ENCODE results near the gene REPS2.
A peak's percentile ranks its signal among the peaks of the same experiment; 100 is the strongest.

The REPS2 gene

DNA sequence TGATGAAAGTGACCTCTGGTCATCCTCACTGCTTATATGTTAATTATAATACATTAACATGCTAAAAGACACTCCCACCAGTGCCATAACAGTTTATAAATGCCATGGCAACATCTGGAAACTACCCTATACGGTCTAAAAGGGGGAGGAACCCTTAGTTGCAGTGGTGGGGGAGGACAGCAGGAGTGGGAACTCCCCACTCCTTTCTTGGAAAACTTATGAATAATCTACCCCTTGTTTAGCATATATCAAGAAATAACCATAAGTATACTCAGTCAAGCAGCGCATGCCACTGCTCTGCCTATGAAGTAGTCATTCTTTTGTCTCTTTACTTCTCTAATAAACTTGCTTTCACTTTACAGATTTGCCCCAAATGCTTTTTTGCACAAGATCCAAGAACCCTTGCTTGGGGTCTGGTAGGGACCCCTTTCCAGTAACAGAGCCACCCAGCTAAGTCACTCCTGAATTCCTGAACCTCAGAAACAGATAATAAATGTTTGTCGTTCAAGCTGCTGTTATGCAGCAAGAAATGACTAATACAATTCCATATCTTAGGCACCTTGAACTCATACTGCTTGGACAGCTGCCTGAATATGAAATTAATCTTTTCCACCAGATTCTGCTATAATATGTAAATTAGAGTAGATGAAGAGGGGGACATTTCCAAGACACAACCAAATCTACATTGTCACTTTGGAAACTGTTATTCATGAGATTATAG, 14.4 kb upstream of the REPS2 start:
- no peak overlapping the region for H4K91ac ChIP-seq (ENCODE audit: low read depth, low read length)
- no peak overlapping the region for H3K14ac ChIP-seq (ENCODE audit: low read length)
- no peaks in the 10 kb centered on the region for H3K36me3 ChIP-seq (ENCODE audit: control insufficient read depth in 1 of 2, insufficient read depth in 2 of 2, low read length in 2 of 2)
- H3K9ac ChIP-seq (ENCODE audit: low read length) = no peak overlapping the region
- H2AK5ac ChIP-seq (ENCODE audit: low read length) = no peak overlapping the region
- no peak overlapping the region for H4K12ac ChIP-seq (ENCODE audit: low read depth, low read length)
- WGBS (ENCODE audit: extremely low coverage, insufficient coverage, insufficient read length) = no CpG with 5 or more reads among the region's 3 CpGs
- no peak overlapping the region for H3K23ac ChIP-seq (ENCODE audit: low read length)
- H3K4ac ChIP-seq (ENCODE audit: low read depth, low read length) = no peak overlapping the region
- no peak overlapping the region for H2AFZ ChIP-seq (ENCODE audit: insufficient read depth, low read length, poor library complexity)
- H2BK5ac ChIP-seq (ENCODE audit: low read depth, low read length, poor library complexity) = no peak overlapping the region
- no peak overlapping the region for H3K4me3 ChIP-seq (ENCODE audit: low read depth, low read length)
- H3K18ac ChIP-seq (ENCODE audit: low read length) = no peak overlapping the region
- no peak overlapping the region for H3K4me2 ChIP-seq (ENCODE audit: low read length)
- no peaks in the 10 kb centered on the region for H3K27me3 ChIP-seq (ENCODE audit: insufficient read depth, low read length)
- H3K27ac ChIP-seq (ENCODE audit: low read depth, low read length) = no peak overlapping the region
- no peaks in the 10 kb centered on the region for H3K79me1 ChIP-seq (ENCODE audit: low read length)
- H4K8ac ChIP-seq (ENCODE audit: low read depth, low read length) = no peak overlapping the region
- DNase-seq = no peak
- H2BK12ac ChIP-seq (ENCODE audit: low read length) = no peak overlapping the region
- H2BK120ac ChIP-seq (ENCODE audit: insufficient read depth, low read length, poor library complexity) = no peak overlapping the region
- no peaks in the 10 kb centered on the region for H3K9me3 ChIP-seq (ENCODE audit: insufficient read depth, low read depth, low read length)
- H3K4me1 ChIP-seq (ENCODE audit: control insufficient read depth in 1 of 2, insufficient read depth in 2 of 2, low read length in 2 of 2) = no peaks in the 10 kb centered on the region
- H3K79me2 ChIP-seq (ENCODE audit: control insufficient read depth, insufficient read depth, low read length, poor library complexity) = no peaks in the 10 kb centered on the region

DNA sequence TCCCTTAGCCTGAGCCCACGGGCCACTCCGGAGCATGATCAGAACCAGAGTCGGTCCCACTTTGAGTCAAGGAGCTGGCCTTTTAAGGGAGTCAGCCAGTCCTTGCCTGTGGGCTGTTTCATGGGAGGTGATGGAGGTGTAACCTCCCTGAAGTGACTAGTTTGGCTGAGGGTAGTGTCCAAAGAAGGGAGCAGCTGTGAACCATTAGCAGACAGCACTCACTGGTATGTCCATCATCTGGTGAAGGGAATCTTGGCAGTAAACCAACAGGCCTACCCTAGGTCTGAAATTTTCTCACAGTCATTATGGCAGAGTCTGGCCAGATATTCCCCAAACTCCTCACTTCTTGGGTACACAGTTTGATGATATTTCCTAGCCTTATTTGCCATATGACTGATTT, 12.3 kb upstream of the REPS2 start:
- Histone ChIP-seq H2AK5ac (ENCODE audit: low read length) (no peak overlapping the region), H2BK5ac (ENCODE audit: low read depth, low read length, poor library complexity) (no peak overlapping the region), H4K91ac (ENCODE audit: low read depth, low read length) (no peak overlapping the region), H3K14ac (ENCODE audit: low read length) (no peak overlapping the region), H3K9me3 (ENCODE audit: insufficient read depth, low read depth, low read length) (no peaks in the 10 kb centered on the region), H3K27me3 (ENCODE audit: insufficient read depth, low read length) (no peaks in the 10 kb centered on the region), H4K12ac (ENCODE audit: low read depth, low read length) (no peak overlapping the region), H3K27ac (ENCODE audit: low read depth, low read length) (no peak overlapping the region), H3K4ac (ENCODE audit: low read depth, low read length) (no peak overlapping the region), H2AFZ (ENCODE audit: insufficient read depth, low read length, poor library complexity) (no peak overlapping the region), H3K23ac (ENCODE audit: low read length) (no peak overlapping the region), H3K4me3 (ENCODE audit: low read depth, low read length) (no peak overlapping the region), H3K4me2 (ENCODE audit: low read length) (no peak overlapping the region), H2BK120ac (ENCODE audit: insufficient read depth, low read length, poor library complexity) (no peak overlapping the region), H3K4me1 (ENCODE audit: control insufficient read depth in 1 of 2, insufficient read depth in 2 of 2, low read length in 2 of 2) (no peaks in the 10 kb centered on the region), H3K79me2 (ENCODE audit: control insufficient read depth, insufficient read depth, low read length, poor library complexity) (no peaks in the 10 kb centered on the region), H2BK12ac (ENCODE audit: low read length) (no peak overlapping the region), H3K9ac (ENCODE audit: low read length) (no peak overlapping the region), H3K18ac (ENCODE audit: low read length) (no peak overlapping the region), H3K79me1 (ENCODE audit: low read length) (no peaks in the 10 kb centered on the region), H4K8ac (ENCODE audit: low read depth, low read length) (no peak overlapping the region), H3K36me3 (ENCODE audit: control insufficient read depth in 1 of 2, insufficient read depth in 2 of 2, low read length in 2 of 2) (no peaks in the 10 kb centered on the region)
- DNase-seq = no peak
- no CpG with 5 or more reads among the region's 3 CpGs for WGBS (ENCODE audit: extremely low coverage, insufficient coverage, insufficient read length)

DNA sequence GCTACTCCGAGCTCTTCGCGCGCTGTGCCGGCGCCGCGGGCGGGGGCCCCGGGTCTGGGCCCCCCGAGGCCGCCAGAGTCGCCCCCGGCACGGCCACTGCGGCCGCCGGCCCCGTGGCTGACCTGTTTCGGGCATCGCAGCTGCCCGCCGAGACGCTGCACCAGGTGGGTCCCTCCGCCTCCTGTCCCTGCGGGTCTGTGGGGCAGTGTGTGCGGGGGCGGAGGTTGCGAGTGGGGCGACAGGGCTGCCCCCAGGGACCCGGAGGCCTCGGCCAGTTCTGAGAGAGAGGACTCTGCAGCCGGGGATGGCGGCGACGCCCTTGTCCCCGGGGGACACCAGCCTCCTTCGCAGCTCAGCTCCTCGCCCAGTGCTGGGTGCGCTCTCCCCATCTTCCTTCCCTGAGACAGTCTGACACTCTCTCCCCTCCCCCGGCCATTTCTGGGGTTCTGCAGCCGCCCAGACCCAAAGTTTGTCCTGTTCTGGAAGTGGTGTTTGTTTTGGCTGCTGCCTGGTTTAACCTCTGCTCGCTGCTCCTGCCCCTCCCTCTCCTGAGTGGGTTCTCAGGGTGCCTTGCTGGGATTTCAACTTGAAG, 609 bp downstream of the REPS2 start:
- peak in 1 of 2 donors; percentile 21 for DNase-seq
- no CpG with 5 or more reads among the region's 43 CpGs for WGBS (ENCODE audit: extremely low coverage, insufficient coverage, insufficient read length)
- peaks cover 2% of the 10 kb centered on the region for H3K27me3 ChIP-seq (ENCODE audit: insufficient read depth, low read length)
- no peak overlapping the region for H3K4ac ChIP-seq (ENCODE audit: low read depth, low read length)
- no peak overlapping the region for H4K8ac ChIP-seq (ENCODE audit: low read depth, low read length)
- no peak overlapping the region for H2AK5ac ChIP-seq (ENCODE audit: low read length)
- H3K4me2 ChIP-seq (ENCODE audit: low read length) = peak overlapping the region; percentile 98
- peak overlapping the region; percentile 87 for H2AFZ ChIP-seq (ENCODE audit: insufficient read depth, low read length, poor library complexity)
- H3K79me1 ChIP-seq (ENCODE audit: low read length) = no peaks in the 10 kb centered on the region
- no peaks in the 10 kb centered on the region for H3K9me3 ChIP-seq (ENCODE audit: insufficient read depth, low read depth, low read length)
- H3K23ac ChIP-seq (ENCODE audit: low read length) = no peak overlapping the region
- H3K18ac ChIP-seq (ENCODE audit: low read length) = no peak overlapping the region
- no peak overlapping the region for H3K14ac ChIP-seq (ENCODE audit: low read length)
- no peak overlapping the region for H4K12ac ChIP-seq (ENCODE audit: low read depth, low read length)
- no peak overlapping the region for H3K27ac ChIP-seq (ENCODE audit: low read depth, low read length)
- no peak overlapping the region for H2BK12ac ChIP-seq (ENCODE audit: low read length)
- no peaks in the 10 kb centered on the region for H3K36me3 ChIP-seq (ENCODE audit: control insufficient read depth in 1 of 2, insufficient read depth in 2 of 2, low read length in 2 of 2)
- peaks cover 0 to 3% of the 10 kb centered on the region in 2 experiments for H3K4me1 ChIP-seq (ENCODE audit: control insufficient read depth in 1 of 2, insufficient read depth in 2 of 2, low read length in 2 of 2)
- peak overlapping the region; percentile 71 for H3K4me3 ChIP-seq (ENCODE audit: low read depth, low read length)
- H4K91ac ChIP-seq (ENCODE audit: low read depth, low read length) = no peak overlapping the region
- H2BK120ac ChIP-seq (ENCODE audit: insufficient read depth, low read length, poor library complexity) = no peak overlapping the region
- H3K9ac ChIP-seq (ENCODE audit: low read length) = no peak overlapping the region
- H3K79me2 ChIP-seq (ENCODE audit: control insufficient read depth, insufficient read depth, low read length, poor library complexity) = no peaks in the 10 kb centered on the region
- no peak overlapping the region for H2BK5ac ChIP-seq (ENCODE audit: low read depth, low read length, poor library complexity)

DNA sequence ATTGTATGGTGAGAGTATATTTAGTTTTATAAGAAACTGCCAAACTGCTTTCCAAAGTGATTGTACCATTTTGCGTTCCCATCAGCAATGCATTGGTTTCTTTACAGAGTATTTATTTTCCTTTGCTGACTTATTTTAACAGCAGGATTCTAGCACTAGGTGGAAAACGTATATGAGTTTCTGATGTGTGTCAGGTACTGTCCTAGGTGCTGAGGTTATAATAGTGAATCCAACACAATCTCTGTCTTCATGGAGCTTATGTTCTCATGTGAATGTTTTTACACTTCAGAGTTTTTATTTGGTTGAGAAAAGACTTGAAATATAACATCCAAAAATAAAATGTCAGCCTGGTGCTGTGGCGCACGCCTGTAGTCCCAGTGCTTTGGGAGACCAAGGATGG, 4.0 kb downstream of the REPS2 start:
- H2BK120ac ChIP-seq (ENCODE audit: insufficient read depth, low read length, poor library complexity) = no peak overlapping the region
- H3K9me3 ChIP-seq (ENCODE audit: insufficient read depth, low read depth, low read length) = no peaks in the 10 kb centered on the region
- no peak overlapping the region for H4K91ac ChIP-seq (ENCODE audit: low read depth, low read length)
- H2BK12ac ChIP-seq (ENCODE audit: low read length) = no peak overlapping the region
- no peak overlapping the region for H3K9ac ChIP-seq (ENCODE audit: low read length)
- no peak overlapping the region for H2AK5ac ChIP-seq (ENCODE audit: low read length)
- no peak overlapping the region for H3K27ac ChIP-seq (ENCODE audit: low read depth, low read length)
- no peak overlapping the region for H4K8ac ChIP-seq (ENCODE audit: low read depth, low read length)
- H3K18ac ChIP-seq (ENCODE audit: low read length) = no peak overlapping the region
- no peaks in the 10 kb centered on the region for H3K79me1 ChIP-seq (ENCODE audit: low read length)
- no peak overlapping the region for H3K14ac ChIP-seq (ENCODE audit: low read length)
- no peak overlapping the region for H3K23ac ChIP-seq (ENCODE audit: low read length)
- no peak overlapping the region for H3K4me3 ChIP-seq (ENCODE audit: low read depth, low read length)
- no peak for DNase-seq
- no peaks in the 10 kb centered on the region for H3K36me3 ChIP-seq (ENCODE audit: control insufficient read depth in 1 of 2, insufficient read depth in 2 of 2, low read length in 2 of 2)
- WGBS (ENCODE audit: extremely low coverage, insufficient coverage, insufficient read length) = no CpG with 5 or more reads among the region's 4 CpGs
- H3K4me1 ChIP-seq (ENCODE audit: control insufficient read depth in 1 of 2, insufficient read depth in 2 of 2, low read length in 2 of 2) = peaks cover 0 to 3% of the 10 kb centered on the region in 2 experiments
- H4K12ac ChIP-seq (ENCODE audit: low read depth, low read length) = no peak overlapping the region
- H3K79me2 ChIP-seq (ENCODE audit: control insufficient read depth, insufficient read depth, low read length, poor library complexity) = no peaks in the 10 kb centered on the region
- H3K4ac ChIP-seq (ENCODE audit: low read depth, low read length) = no peak overlapping the region
- H3K4me2 ChIP-seq (ENCODE audit: low read length) = no peak overlapping the region
- no peak overlapping the region for H2BK5ac ChIP-seq (ENCODE audit: low read depth, low read length, poor library complexity)
- no peak overlapping the region for H2AFZ ChIP-seq (ENCODE audit: insufficient read depth, low read length, poor library complexity)
- H3K27me3 ChIP-seq (ENCODE audit: insufficient read depth, low read length) = peaks cover 2% of the 10 kb centered on the region

All from trophoblast cell (in vitro differentiated cells and primary cell).